GM21447 (cell line): ENCODE measurements around the gene ALCAM.
A peak's percentile ranks its signal among the peaks of the same experiment; 100 is the strongest.

Experiments used
- ATAC-seq: cut with Tn5 transposase; IDR thresholded peaks from one replicate; pipeline ENCODE4 v1.9.1; 2021; ENCODE audit not compliant: unreplicated experiment

The ALCAM gene

DNA sequence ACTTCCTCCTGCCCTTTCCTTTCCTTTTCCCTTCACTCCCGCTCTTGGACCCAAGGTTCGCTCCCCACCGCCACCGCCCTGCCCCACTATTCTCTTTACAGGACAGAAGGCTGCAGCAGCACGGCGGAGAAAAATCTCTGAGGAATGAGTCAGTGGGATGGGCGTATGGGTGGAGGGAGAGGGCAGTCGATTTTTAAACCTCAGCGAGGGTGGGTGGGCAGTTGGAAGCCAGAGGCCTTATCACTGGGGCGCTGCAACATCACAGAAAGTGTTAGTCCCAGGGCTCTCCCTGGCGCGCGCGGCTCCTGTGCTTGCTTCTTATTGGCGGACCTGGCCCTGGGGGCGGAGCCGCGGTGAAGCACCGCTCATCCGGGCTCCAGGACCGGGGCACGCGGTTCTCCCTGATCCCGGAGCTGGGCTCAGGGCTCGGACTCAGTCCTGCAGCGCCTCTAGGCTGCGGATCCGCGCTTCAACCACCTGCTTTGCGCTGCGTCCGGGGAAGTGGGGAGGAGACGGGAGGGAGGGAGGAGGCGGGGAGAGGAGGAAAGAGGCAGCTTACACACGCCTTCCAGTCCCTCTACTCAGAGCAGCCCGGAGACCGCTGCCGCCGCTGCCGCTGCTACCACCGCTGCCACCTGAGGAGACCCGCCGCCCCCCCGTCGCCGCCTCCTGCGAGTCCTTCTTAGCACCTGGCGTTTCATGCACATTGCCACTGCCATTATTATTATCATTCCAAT, at the start of gene ALCAM:
ALCAM (plus strand) TSS at position 584 of the 737 bp plus-strand sequence.
- peak; percentile 45 for ATAC-seq

DNA sequence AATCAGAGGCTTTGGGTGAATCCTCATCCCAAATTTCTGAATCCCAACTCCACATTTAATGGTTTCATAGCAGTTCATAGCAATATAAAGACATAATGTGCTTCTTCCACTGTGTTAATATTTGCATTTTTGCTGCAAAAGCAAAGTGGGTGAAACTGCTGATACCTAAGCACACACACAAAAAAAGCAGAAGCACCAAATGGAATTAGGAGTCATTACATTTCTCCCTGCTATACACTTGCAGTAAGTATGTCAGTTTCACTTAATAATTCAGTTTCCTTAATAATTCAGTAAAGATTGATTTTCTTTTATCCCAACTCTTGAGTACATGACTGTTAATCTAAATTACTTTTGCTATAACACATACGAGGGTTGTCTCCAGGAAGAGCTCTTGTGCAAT, 48.9 kb upstream of the ALCAM start:
- no peak for ATAC-seq

DNA sequence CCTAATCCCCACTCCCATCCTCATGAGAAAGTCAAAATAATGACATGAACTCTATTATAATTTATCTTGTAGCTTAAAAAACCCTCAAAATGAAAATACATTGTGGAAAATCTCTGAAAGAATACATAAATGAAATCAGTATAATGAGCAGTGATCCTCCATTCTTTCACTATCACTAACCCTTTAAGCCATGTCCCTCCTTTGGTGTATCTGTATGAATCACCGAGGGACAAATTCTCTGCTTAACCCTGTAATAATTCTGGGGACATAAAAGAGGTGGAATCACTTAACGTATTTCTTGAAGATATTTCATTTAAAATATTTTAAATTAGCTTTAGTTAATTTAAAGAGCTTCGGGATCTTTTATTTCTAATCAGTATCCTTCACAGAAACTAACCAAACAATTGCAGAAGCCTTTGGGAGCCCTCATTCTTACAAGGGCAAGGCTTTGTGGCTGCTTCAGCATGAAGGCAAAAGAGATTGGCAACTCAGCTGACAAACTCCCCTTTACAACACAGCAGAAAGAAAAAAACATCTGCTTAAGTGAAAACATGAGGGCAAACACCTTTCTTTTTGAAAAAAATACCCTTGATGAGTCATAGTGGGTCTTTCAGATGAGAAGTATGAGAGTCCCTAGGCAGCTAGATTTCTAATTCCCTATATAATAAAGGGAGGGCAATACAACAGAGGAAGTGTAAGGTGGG, 44.0 kb upstream of the ALCAM start:
- peak; percentile 92 for ATAC-seq

DNA sequence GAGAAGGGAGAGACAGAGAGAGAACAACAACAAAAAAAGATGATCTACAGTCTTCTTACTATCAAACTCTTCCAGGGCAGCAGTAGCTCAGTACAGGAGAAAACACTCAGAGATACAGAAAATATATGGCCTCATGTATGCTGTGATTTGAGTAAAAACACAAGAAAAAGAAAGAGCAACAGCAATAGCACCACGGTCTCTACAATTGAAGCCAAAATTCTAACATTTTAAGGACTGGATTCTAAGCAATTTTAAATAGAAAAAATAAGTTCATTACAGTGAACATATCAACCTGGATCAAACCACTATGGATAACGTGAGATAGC, 43.5 kb upstream of the ALCAM start:
- ATAC-seq: no peak

DNA sequence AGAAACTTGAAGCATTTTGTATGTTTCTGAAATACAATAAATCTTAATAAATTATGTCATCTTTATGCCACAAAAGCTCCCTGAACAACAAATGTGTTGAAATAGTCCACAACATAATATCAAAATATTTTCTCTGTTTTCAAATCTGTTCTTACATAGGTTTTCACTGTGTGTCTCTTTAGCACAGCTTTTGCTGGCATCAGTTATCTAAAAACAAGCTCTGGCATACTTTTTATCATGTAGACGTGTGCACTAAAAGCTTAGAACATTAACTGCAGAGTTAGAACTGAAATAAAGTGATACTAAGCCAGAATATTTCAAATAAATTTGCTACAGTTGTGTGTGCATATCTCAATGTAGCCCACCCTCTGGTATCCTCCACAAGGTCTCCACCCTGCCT, 41.8 kb upstream of the ALCAM start:
- ATAC-seq: no peak

DNA sequence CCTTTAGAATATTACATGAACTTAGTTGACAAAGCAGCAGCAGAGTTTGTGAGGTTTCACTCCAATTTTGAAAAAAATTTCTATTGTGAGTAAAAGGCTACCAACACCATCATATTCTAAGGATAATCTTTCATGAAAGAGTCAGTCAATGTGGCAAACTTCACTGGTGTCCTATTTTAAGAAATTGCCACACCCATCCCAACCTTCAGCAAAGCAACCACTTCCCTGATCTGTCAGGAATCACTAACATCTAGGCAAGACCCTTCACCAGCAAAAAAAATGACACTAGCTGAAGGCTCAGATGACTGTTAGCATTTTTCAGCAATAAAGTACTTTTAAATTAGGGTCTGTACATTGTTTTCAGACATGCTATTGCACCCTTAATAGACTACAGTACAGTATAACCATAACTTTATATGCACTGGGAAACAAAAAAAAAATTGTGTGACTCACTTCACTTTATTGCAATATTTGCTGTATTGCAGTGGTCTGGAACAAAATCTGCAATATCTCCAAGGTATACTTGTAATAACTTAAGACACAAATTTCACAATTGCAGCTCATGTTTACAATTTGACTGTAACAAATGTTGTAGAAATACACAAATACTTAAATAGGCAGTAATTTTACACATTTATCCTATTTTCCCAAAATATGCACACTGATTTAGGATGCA, 38.9 kb upstream of the ALCAM start:
- no peak for ATAC-seq

DNA sequence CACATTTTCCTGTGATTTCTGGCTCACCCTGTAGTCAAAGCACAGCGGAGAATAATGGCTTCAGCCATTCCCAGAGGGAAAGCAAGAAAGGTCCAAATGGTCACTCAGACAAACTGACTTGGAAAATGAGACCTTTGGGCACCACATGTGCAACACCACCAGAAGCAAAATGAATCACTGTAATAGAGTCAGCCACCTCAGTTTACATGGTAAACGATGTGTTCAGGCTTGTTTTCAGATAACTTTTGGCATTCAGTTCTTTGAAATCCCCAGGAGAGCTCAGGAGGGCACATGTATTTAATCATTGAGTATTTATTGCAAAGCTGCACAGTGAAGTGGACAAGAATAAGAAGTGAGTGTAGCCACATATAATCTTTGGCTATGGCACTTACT, 38.4 kb upstream of the ALCAM start:
- no peak for ATAC-seq

DNA sequence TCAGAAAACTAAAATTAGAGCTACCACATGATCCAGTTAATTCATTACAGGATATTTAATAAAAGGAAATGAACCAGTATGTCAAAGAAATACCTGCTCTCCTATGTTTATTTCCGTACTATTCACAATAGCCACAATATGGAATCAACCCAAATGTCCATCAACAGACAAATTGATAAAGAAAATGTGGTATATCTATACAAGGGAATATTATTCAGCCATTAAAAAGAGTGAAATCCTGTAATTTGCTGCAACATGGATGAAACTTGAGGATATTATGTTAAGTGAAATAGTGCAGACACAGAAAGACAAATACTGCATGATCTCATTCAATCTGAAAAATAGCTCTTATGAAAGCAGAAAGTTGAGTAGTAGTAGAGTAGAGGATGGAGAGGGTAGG, 33.7 kb upstream of the ALCAM start:
- ATAC-seq: no peak

DNA sequence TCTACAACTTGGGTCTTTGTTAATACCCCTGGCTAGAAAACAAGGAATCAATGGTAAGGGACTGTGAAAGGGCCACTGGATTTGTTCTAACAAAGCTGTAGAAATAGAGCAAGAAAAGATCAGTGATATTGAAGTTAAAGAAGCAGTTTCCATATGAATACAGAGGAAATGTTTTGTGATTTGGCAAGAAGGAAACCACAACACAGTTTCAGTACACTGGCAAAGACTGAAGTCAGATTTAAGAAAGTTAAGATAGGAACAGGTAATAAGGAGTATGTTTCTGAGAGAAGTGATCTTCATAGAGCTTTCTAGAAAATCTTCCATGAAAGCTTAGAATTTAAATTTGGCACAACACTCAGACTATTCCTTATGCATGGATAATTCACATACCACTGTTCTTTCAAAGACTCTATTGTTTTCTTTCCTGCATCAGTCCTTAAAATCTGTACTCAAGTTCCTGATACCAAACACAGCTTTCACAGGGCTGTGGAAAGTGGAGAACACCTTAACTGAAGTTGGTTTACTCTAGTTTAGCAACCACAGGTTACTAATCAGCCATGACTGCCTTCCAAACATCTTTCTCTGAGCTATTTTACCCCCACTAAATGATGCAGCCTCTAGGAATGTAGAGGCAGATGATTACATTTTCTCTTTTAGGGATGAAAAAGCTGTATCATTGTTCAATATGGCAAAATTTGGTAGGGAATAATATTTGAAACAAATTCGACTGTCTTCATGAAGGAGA, 32.4 kb upstream of the ALCAM start:
- peak; percentile 88 for ATAC-seq

DNA sequence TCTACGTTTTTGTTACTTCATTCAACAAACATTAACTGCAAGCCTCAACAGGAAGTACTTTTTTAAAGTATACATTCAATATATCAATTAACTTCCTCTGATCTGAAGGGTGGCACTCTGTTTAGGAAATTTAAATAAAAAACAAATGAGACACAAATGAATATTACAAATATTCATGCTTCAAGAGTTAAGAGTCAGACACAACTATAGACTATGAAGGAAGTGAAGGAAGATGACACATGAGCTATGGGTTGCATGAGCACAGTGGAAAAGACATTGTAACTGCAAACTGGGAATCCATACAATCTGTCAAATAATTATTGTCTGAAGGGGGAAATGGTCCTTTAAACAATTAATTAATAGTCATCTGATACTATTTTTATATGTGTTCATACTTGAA, 26.8 kb upstream of the ALCAM start:
- no peak for ATAC-seq

DNA sequence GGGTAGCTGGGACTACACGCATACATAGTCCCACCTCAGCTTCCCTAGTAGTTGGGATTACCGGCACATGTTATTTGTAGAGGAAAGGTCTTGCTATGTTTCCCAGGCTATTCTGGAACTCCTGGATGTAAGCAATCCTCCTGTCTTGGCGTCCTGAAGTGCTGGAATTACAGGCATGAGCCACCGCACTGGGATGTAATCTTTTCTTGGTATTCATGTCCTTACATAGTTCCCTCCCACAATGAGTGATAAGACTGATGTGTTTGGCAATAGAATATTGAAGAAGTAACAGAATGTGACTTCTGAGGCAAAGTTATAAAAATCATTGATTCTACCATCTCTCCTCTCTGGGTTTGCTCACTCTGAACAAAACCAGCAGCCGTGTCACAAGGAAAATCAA, 22.7 kb upstream of the ALCAM start:
- no peak for ATAC-seq

DNA sequence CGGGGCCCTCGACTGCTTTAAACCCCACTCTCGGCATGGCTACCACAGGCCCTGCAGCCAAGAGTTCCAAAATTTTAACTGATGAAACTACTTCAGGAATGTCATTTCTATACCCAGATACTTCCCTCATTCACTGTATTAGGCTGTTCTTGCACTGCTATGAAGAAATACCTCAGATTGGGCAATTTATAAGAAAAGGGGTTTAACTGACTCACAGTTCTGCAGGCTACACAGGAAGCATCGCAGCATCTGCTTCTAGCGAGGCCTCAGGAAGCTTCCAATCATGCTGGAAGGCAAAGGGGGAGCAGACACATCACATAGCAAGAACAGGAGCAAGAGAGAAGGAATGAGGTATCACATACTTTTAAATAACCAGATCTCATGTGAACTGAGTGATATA, 21.6 kb upstream of the ALCAM start:
- ATAC-seq: no peak

DNA sequence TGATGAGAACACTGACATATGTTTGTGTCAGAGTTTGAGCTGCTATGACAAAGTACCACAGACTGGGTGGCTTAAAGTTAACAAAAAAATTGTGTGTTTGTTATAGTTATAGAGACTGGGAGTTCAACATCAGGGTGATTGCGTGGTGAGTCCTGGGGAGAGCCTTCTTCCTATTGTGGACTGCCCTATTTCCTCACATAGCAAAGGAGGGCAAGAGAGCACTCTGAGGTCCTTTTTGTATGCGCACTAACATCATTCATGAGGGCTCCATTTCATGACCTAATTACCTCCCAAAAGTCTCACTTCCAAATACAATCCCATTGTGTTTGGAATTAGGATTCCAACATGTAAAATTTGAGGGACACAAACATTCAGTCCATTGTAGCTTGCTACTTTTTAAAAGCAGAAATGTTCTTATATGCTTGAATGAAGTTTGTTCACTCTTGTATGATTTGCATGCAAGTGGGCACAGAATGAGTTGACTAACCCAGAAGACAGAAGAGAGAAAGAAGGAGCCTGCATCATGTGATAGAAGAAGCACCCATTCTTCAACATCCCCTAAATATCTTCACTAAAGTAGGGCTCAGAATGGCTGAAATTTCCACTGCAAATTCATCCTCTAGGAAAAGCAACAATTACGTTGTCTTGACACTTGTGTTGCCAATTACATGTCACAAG, 18.9 kb upstream of the ALCAM start:
- peak; percentile 81 for ATAC-seq

DNA sequence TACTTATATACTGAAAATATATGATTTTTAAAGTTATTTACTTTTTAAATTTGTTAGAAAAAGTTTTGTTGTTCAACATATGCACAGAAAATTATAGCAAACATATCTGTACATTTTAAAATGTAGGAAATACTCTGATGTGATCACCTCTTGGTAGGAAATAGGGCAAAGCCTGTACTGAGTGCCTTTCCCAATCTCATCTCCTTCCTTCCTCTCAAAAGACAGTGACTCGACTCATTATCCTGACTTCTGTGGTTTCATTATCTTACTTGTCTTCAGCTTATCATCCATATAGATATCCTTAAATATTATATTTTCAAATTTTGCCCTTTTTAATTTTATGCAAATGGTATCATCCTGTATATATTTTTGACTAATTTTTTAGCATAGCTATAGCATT, 18.4 kb upstream of the ALCAM start:
- ATAC-seq: no peak

DNA sequence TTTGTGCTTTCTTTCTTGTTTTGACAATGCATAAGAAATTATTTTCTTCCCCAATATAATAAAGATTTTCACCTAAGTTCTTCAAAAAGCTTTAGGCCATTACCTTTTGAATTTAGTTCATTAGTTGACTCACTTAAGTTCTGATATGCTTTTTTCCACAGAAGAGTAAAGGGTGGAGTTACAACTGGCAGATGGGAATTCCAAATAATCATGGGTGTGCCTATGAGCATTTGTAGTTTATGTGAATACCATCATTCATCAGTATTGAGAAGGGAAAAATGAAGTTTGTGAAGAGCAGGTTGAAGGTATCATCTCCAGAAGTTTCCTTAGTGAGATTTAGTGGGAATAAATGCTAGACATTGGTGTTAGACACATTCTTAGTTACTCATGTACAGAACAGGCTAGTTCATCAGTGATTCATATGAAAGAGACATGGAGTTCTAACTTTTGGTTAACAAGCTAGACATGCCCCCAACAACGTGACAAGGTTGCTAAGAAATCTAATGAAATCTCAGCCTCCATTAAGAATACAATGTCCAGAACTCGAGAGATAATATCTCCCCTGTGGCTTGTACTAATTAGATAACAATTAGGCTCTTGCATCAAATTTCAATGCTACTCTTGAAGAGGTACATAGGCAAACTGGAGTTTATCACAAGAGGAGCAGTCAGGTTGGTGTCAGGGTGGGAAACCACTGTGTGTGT, 16.9 kb upstream of the ALCAM start:
- no peak for ATAC-seq

DNA sequence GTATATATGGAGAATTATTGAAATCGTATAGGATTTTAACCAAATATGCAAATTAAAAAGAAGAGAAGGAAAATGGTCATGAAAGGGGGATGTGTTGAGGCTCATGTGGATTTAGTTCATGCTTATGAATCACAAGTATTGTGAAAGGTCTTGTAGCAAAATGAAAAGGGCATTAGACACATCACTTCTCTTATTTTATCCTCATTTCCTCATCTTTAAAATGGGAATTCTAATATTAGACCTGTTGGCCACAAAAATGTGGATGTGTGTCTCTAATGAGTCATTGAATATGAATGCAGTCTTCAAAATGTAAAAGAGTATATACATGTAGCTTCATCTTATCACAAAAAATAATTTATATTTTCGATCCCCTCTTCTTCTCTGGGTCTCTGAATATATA, 14.9 kb upstream of the ALCAM start:
- no peak for ATAC-seq

DNA sequence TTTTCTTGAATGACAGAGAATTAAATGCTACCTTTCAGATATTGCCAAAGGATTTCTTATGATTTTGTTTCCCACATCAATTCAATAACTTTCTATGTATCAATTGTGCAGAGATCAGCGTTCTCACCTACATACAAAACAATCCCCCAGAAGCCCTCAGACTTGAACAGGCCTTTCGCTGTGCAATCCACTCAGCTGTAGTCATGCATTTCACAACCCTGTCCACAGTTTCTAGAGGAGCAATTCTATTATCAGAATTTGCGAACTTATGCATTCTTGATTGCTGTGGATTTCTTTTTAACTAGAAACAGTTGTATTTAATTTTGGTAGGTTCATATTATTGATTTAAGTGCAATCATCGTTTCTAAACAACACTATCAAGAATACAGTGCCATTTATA, 13.7 kb upstream of the ALCAM start:
- no peak for ATAC-seq

DNA sequence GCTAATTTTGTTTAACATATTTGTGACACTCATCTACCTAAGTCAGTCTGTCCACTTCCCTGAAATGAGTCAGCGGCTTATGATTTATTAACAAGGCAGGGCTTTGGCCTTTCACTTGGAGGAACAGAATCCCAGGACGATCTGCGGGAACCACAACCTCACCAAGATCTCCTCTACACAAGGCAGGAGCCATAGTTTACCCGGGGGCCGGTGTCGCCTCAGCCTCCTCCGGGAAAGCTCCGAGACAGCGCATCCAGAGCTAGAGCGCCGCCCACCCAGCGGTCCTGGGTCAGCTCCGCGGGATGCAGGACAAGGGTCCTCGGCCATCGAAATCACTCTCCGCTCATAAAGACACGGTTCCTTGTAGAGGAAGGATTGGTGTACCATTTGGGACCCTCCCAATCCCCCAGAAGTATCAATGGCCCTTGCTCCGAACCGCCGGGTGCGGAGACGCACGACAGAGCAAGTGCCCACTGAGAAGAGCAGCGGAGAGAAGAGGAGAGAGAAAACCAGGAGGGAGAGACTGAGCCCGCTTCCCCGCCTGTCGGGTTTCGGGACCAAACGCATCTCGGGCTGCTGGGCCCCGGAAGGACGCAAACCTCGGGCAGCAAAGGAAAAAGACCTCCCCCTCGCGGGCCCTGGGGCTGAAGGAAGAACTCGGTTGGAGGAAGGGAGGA, 13.1 kb upstream of the ALCAM start:
- peak; percentile 43 for ATAC-seq

DNA sequence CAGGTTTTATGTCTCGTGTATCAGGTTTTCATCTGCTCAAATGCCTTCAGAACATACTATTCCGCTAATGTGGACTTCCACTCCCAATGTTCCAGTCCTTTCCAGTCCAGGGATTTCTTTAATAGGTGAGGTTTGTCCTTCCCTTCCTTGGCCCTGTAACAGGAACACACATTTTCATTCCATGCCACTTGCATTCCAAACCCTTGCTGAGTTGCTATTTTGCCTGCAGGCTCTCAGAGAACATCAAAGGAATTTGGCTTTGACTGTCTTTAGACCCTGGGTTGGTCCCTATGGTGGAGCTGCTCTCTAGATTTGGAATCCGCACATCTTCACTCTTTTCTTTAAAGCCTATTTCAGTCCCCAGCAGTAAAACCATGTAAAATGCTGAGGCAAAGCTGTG, 12.3 kb upstream of the ALCAM start:
- no peak for ATAC-seq
